HG03060 (cell line): Measurements from ENCODE around the gene IFT122.
"Not testable (repeated sequence)": the region's sequence is repeated elsewhere in the genome, so short reads cannot be mapped to it uniquely, and the experiment has no call there.

ENCODE experiments used
- ATAC-seq: cut with Tn5 transposase; IDR thresholded peaks from one replicate; pipeline ENCODE4 v1.9.1; 2021; ENCODE audit warnings: low read depth, moderate number of reproducible peaks; ENCODE audit not compliant: unreplicated experiment

IFT122 gene

DNA sequence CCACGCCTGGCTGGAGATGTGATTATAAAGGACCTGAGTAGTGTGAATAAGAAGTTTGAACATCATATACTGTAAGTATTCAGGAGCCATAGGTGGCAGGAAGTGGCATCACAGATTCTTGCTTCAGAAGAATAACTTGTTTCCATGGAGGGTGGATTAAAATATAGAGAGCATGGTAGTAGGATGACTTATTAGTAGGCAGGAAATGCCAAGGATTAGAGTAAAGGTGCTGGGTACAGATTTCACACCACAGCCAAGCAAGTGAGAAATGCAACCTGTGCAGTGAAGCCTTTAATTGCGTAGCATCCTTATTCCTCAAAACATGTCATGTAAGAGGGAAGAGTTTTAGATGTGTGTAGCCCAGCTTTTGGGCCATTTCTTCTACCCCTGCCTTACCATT, 30.8 kb downstream of the IFT122 start:
- ATAC-seq, result no peak

DNA sequence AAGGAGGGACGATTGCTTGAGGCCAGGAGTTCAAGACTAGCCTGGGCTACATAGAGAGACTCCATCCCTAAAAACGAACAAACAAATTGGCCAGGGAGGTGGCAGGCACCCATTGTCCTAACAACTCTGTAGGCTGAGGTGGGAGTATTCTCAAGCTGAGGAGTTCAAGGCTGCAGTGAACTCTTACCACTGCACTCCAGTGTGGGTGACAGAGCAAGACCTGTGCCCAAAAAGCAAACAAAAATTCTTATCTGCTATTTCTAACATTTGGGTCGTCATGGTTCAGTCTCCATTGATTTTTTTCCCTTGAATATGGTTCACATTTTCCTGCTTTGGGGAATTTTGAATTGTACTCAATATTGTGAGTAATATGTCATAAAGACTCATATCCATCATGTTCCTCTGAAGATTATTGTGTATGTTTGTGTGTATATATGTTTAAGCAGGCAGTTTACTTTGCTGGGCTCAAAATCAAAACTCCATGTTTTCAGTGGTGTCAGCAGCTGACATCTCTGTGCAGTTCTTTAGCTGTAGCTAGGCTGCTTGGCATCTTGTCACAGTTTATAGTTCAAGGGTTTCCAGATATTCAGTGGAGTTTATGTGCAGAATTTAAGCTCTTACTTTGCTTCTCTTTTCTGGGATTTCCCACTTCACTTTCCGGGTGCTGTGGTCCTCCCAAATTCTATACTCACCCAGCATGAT, 33.2 kb downstream of the IFT122 start:
- ATAC-seq, result no peak

DNA sequence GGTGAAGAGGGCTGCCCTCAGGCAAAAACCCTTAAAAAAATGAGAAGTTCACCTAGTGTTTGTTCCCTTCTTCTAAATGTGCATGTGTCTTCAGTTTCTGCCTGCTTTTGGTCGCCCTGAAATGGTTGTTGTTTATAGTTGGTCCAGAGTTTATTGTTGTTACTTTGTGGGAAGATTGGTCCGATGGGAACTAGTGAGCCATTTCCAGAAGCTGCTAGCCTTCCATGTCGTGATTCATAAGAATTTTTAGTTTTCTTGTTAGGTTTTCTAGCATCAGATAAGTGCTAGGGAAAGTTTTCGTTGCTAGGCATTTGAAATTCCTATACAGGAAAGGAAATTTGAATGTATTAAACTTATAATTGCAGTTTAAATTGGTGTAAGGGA, 33.7 kb downstream of the IFT122 start:
- no peak for ATAC-seq

DNA sequence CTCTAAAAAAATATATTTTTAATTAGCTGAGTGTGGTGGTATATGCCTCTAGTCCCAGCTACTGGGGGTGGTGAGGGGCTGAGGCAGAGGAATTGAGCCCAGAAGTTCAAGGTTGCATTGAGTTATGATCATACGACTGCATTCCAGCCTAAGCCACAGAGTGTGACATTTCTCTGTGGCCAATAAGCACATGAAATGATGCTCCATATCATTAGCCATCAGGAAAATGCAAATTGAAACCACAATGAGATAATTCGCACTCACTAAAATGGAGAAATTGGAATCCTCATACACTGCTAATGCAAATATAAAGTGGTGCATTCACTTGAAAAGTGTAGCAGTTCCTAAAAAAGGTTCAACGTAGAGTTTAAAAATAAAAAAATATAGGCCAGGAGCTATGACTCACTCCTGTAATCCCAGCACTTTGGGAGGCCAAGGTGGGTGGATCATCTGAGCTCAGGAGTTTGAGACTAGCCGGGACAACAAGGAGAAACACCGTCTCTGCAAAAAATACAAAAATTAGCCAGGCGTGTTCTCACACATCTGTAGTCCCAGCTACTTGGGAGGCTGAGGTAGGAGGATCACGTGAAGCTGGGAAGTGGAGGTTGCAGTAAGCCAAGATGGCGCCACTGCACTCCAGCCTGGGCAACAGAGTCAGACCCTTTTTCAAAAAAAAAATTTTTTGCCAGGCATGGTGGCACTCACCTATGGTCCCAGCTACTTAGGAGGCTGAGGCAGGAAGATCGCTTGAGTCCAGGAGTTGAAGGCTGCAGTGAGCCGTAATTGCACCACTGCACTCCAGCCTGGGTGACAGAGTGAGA, 35.2 kb downstream of the IFT122 start:
- no peak for ATAC-seq

DNA sequence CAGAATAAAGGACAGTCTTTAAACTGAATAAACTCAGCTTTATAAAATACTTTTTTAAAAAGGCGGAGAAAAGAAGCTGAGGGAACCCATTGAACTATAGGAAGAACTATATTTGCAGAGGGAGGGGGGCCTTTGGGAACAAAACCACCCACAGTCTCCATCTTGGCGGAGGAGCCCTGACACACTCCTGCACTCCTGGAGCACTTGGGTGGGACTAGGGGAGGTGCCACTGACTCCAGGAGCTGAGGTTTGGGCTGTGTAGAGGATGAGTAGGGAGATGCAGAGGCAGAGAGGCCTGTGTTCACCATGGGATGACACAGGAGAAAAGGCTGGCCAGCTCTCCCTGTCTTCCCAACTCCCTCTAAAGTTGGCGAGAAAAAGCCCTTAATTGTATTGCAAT, 35.8 kb downstream of the IFT122 start:
- ATAC-seq, result no peak

DNA sequence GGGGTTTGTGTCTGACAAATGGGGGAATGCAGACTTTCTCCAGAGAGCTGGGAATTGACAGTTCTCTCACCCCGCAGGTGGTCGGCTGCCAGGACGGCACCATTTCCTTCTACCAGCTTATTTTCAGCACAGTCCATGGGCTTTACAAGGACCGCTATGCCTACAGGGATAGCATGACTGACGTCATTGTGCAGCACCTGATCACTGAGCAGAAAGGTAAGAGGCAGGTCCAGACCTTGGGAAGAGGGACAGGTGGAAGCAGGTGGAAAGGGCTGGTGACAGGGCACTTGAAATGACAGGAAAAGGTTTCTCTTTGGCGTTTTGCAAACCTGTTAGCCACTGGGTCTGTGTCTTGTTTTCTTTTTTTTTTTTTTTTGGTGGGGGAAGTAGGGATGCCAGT, 36.6 kb downstream of the IFT122 start:
- ATAC-seq, result no peak

DNA sequence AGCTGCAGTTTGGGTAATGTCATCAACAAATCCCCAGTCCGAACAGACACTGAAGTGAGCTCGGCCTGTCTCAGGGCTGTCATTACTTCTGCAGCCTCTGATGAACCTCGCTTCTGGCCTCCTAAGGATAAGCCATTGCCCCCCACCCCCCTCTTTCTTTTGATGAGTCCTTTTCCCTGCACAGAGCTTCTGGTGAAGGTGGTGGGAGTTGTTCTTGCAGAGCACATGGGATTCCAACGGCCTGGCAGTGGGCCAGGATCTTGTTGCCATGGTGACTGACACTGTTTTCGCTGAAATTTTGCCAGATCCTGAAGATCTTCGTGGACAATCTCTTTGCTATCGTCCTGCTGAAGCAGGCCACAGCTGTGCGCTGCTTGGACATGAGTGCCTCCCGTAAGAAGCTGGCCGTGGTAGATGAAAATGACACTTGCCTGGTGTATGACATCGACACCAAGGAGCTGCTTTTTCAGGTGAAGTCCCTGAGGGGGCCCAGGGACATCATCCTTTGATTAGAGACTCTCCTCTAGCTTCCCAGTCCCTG, 41.3 kb downstream of the IFT122 start:
- not testable (repeated sequence) for ATAC-seq

DNA sequence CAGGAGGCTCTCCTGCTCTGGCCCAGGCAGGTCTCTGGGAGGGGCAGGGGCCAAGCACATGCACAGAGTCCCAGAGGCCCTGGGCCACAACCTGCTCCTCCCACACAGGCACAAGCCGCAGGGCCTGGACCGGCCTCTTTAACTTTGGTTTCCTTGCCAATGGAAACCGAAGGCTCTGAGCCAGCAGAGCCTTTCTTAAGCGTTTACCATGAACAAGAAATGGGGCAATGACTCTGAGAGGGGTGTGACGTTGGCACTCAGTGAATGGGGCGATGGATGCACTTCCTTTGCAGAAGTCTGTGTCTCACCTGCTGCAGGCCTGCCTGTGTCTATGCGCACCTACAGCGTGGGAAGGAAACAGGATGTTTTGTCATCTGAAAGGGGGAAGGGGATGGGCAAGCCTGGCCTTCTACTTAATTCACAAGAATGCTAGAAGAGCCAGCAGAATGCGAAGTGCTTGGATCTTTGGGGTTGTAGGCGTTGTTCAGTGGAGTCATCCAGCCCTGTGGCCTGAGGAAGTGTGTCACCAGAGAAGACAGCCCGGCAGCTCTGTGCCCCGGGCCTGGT, 41.8 kb downstream of the IFT122 start:
- no peak for ATAC-seq

DNA sequence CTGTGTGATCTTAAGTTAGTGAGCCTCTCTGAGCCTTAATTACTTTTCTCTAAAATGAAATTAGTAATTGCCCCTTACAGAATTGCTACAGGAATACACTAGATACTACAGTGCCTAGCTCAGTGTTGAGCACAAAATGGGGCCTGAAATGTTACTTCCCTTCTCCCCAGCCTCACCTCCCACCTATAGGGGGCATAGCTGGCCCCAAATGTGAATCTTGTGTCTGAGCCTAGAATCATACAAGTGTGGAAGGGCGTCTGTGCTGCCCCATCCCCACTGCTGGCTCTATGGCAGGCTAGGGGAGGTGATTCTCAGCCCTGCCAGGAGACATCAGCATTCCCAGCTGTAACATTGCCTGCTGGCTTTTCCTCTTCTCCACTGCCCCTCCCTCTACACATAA, 42.7 kb downstream of the IFT122 start:
- ATAC-seq, result no peak

DNA sequence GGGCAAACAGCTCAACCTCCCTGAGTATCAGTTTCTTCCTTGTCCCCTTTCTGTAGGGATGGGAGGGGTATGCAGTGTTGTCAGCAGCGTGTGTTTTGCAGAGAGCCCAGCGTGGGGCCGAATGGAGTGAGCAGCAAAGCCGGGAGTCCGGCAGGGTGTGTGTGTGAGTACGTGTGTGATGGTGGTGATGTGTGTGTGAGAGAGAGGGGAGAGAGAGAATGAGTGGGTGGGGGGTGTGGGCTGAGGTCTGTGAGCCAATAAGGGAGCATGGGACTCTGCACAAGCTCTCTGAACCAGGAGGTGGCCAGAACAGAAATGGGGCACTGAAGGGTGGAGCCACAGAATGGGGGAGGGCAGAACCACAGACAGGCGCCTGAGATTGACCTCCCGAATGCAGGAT, 43.8 kb downstream of the IFT122 start:
- ATAC-seq, result no peak

DNA sequence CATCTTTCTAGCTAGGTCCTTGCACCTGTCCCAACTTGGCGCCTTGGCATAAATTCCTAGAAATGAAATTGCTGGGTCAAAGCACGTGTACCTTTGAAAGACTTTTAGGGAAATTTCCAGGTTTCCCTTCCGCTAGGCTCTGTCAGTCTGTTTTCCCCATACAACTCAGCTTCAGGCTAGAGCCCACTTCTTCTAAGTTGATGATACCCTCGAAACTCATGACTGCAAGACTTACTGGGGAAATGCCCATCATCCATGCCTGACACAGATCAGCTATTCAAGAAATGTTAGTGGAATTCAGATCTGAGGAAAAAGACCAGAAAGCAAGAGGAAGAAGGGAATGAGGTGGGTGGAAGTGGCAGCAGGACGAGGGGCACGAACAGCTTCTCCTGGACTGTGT, 45.1 kb downstream of the IFT122 start:
- ATAC-seq, result not testable (repeated sequence)

DNA sequence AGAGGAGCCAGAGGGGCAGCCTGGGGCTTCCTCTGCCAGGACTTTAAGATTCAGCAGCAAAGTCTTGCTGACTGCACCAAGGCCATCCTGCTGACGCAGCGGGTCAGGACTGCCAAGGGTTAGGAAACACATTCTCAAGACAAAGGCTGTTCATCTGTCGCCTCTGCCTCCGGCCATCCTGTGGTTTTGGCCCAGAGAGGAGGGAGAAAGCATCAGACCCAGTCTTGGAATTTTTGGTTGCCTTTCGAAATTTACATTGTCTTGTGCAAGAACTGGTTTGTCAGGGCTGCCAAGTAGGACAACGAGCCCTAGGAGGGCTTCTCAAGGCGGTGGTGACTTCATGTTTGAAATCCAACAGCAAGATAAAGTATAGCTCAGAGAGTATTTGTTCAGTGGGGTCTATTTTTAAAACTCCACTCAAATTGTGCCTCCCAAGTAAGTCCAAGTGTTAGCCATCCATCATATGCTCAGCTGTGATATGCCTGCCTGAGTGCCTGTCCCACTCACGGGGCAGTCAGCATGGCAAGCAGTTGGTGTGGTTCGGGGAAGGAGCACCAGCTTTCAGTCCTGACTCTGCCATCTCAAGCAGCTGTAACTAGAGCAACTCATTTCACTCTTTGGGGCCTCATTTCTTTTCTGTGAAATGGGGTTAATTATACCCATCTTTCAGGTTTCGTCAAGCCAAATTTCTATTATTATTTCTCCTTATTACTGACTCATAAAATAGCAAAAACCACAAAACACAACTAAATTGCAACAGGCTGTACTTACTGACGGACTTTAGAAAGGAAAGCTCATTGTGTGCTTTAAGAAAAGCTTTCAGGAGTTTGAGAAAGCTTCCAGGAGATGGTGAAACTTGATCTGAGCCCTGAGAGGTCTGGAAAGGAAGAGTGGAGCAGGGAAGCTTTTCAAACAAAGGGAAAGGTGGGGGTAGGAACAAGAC, 46.0 kb downstream of the IFT122 start:
- ATAC-seq, result no peak

DNA sequence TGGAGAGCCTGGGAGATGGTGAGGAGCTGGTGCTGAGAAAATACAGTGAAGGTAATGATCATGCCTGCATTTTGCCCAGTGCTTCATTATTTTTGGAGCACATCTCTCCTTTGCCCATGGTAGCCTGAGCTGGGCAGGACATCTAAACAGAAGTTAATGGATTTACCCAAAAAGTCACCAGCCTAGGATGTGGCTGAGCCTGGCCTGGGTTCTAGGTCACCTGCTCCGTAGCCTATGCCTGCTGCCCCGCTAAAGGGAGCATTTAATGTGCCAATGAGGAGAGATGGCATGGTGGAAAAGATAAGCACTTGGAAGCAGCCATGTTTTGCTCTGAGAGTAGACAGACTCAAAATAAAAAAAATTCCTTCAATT, 46.6 kb downstream of the IFT122 start:
- ATAC-seq, result no peak

DNA sequence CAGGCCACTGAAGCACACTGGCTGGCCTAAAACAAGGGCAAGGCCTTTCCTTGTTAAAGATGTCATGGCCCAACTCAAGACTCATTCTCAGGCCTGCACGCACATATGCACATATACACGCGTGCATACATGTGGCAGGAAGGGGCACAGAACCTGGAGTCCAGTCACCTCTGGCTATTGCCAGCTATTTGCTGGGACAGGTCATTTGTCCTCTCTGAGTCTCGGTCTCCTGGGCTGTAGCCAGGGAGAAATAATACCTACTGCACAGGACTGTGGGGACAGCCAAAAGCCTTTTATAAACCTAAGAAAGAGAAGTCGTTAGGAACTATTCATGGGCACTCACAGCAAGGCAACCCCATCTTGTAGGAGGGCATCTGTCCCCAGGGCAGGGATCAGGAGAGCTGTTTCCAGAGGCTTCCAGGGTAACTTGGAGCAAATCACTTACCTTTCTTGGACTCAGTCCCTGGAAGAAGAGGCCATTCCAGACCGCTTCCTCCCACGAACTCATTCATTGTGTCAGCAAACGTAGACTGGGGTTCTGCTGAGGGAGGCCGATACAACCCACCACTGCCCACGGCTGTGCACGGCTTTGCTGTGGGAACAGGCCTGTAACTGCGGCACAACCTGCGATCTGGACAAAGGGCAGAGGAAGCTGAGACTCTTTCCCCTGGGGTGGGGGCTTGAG, 47.3 kb downstream of the IFT122 start:
- no peak for ATAC-seq

DNA sequence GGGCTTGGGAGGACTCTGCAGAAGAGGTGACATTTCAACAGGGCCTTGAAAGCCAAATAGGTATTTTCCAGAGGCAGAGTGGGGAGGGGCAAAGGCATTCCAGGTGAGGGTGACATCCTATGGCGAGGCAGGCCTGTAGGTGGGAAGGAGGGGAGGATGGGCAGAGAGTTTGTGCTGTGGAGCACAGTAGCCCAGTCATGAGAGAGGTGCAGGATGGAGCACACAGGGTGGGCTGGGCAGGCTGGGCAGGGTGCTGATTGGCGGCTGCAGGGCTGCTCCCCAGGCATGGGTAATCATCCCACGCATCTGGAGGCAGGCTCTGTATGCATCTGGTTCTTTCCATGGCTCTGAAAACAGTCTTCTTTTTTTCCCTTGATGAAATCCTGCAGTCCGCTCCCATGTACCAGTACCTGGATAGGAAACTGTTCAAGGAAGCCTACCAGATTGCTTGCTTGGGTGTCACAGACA, 47.9 kb downstream of the IFT122 start:
- ATAC-seq, result not testable (repeated sequence)

DNA sequence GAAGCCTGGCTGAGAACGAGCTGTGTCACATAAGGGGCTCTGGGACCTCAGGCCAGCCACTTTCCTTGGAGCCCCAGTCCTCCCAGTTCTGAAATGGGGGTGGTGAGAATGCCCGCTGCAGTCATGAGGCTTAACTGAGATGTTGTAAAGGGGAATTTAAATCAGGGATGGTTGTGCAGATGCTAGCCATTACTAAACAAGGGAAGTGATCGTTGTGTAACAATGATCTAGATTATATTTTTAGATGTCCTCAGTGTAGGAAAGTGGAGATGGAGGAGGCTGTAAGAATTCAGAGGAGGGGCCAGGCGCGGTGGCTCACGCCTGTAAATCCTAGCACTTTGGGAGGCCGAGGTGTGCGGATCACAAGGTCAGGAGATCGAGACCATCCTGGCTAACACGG, 49.2 kb downstream of the IFT122 start:
- not testable (repeated sequence) for ATAC-seq

DNA sequence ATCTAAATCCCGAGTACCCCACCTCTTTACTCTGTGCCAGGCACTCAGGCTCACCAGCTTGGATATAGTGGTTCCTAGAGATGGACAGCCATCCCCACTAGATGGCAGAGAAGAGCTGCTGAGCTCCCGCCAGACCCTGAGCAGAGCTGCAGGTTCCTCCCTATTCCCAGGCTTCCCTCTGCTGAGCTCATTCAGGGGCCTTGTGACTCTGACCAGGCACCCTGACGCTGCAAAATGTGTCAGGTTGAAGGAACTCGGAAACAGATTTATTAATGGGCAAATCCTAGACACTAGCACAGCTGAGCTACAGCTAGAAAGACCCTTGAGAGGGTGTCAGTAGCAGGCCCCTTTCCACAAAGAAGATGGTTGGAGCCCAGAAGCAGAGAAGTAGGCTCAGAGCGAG, 50.2 kb downstream of the IFT122 start:
- ATAC-seq, result peak; percentile 61

DNA sequence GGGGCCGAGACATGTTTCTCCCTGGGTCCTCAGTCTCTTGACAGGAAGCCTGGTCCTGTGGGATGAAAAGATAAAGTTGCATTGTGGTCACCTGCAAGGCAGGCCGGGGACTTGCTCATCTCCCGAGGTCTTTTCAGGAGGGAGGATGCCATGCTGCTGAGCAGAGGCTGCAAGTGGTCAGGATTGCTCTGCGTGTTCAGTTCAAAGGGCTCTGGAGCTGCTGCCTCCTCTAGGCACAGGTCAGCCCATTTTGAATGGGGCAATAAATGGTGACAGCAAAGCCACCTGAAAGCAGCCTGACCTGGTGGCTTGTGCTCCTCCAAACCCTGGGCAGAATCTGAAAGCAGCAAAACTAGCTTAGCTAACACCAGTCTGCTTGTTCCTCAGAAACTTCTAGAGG, 51.1 kb downstream of the IFT122 start:
- not testable (repeated sequence) for ATAC-seq

DNA sequence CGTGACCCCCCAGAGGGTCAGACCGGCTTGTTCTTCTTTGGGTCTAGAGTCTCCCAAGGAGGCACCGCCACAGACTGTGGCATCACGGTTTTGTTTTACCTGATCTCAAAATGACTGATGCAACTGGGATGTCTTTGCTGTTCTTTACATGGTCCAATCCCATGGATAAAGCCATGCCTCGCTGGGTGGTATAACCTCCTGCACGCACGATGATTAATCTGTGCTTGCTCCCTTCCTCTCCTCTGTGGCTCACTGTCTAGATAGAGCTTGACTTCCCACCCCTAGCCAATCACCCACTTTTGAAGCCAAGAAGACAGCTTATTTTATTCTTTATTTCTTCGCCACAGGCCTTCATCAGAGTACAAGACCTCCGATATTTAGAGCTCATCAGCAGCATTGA, 51.8 kb downstream of the IFT122 start:
- ATAC-seq, result no peak

DNA sequence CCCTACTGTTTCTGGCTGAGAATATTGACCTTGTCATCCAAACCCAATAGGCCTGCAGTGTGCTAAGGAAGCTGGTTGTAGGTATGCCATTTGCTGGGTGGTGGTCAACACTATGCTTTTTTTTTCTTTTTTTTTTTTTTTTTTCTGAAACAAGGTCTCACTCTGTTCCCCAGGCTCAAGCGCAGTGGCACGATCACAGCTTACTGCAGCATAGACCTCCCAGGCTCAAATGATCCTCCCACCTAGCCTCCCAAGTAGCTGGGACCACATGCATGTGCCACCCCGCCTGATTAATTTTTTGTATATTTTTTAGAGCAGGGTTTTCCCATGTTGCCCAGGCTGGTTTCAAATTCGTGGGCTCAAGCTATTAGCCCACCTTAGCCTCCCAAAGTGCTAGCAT, 52.7 kb downstream of the IFT122 start:
- ATAC-seq, result no peak
